Stomach smooth muscle (tissue), 2 donors: ENCODE results near the gene ETNK1.
"Not testable (repeated sequence)": the region's sequence is repeated elsewhere in the genome, so short reads cannot be mapped to it uniquely, and the experiment has no call there.

Source experiments
- H3K27ac ChIP-seq: one replicate; pipeline ENCODE4 v1.7.0; 2013; ENCODE audit warnings: mild to moderate bottlenecking, low read length, inconsistent platforms
- H3K27me3 ChIP-seq, 2 donors: one replicate each; pipeline ENCODE4 v1.7.0; 2013; ENCODE audit warnings: low read length in 2 of 2; ENCODE audit not compliant: insufficient read depth in 2 of 2, control insufficient read depth in 1 of 2
- H3K36me3 ChIP-seq, 2 donors: one replicate each; pipeline ENCODE4 v1.7.0; 2013; ENCODE audit warnings: low read length in 2 of 2; ENCODE audit not compliant: control insufficient read depth in 2 of 2, insufficient read depth in 2 of 2
- H3K4me1 ChIP-seq: one replicate; pipeline ENCODE4 v1.7.0; 2013; ENCODE audit warnings: low read length; ENCODE audit not compliant: control insufficient read depth, insufficient read depth
- H3K4me3 ChIP-seq, 2 donors: one replicate each; pipeline ENCODE4 v1.7.0; 2013; ENCODE audit warnings: low read length in 2 of 2
- H3K9ac ChIP-seq, 2 donors: one replicate each; pipeline ENCODE4 v1.7.0; 2013; ENCODE audit warnings: low read length in 2 of 2, mild to moderate bottlenecking in 1 of 2
- H3K9me3 ChIP-seq, 2 donors: one replicate each; pipeline ENCODE4 v1.7.0; 2013; ENCODE audit warnings: low read length in 2 of 2; ENCODE audit not compliant: control insufficient read depth in 2 of 2
- donor health status: healthy.
- donor health status: Pancreatic carcinoma.

The ETNK1 gene

DNA sequence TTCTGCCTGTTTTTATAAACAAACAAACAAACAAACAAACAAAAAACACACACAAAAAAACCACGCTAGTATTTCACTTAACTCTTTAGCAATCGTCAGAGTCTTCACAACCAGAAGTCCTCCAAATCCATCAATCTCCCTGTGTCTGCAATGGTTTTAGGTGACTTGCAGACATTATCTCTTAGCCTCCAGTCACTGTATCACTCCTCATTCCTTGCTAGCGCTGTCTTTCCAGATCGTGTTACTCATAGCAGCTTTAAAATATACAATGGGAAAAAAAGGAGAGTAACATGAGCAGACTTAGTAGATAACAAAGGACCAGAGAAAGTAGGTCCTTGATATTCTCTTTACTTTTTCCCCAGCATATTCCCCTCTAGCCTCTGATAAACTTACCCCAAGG, 15.5 kb upstream of the ETNK1 start:
- no peaks in the 10 kb centered on the region for H3K36me3 ChIP-seq

GRCh38 chr12:22610131-22610530, 14.8 kb upstream of the ETNK1 start:
- Histone ChIP-seq H3K27me3 (no peaks in the 10 kb centered on the region), H3K9ac (no peak overlapping the region), H3K4me3 (no peak overlapping the region), H3K4me1 (no peaks in the 10 kb centered on the region), H3K9me3 (no peaks in the 10 kb centered on the region), H3K36me3 (no peaks in the 10 kb centered on the region), H3K27ac (no peak overlapping the region)

More for the DNA sequence above, 15.5 kb upstream of the ETNK1 start:
- Histone ChIP-seq H3K9me3 (no peaks in the 10 kb centered on the region), H3K27me3 (no peaks in the 10 kb centered on the region), H3K27ac (no peak overlapping the region), H3K4me1 (no peaks in the 10 kb centered on the region), H3K9ac (no peak overlapping the region), H3K4me3 (no peak overlapping the region)

GRCh38 chr12:22612822-22613221, 12.1 kb upstream of the ETNK1 start:
- not testable (repeated sequence) for H3K27ac ChIP-seq, H3K9me3 ChIP-seq, H3K4me1 ChIP-seq, H3K4me3 ChIP-seq, H3K36me3 ChIP-seq, H3K27me3 ChIP-seq, H3K9ac ChIP-seq

GRCh38 chr12:22615963-22616501, 8.9 kb upstream of the ETNK1 start:
- Histone ChIP-seq H3K4me1 (no peaks in the 10 kb centered on the region), H3K36me3 (no peaks in the 10 kb centered on the region), H3K9me3 (no peaks in the 10 kb centered on the region), H3K9ac (no peak overlapping the region), H3K27me3 (no peaks in the 10 kb centered on the region), H3K27ac (no peak overlapping the region), H3K4me3 (no peak overlapping the region)

DNA sequence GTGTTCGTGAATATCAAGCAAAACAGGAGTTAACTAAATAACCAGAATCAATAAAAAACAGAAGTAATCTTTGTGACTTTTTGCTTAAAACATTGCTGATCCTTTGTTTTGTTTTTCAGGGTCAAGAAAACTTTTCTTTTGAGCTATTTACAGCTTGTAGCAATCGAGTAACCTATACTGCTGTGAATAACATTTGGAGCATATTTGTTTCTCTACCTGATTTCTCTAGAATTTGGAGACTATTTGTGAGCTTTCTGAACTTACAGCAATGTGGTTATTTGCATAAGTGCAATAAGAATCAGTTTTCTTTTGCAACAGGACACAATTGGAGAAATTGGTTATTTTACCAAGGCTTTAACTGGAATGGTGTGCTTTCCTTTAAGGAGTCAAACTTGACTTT, 7.3 kb upstream of the ETNK1 start:
- Histone ChIP-seq H3K4me3 (no peak overlapping the region), H3K9ac (no peak overlapping the region)

GRCh38 chr12:22624548-22624869, 462 bp upstream of the ETNK1 start:
- H3K27me3 ChIP-seq, result no peaks in the 10 kb centered on the region
- no peaks in the 10 kb centered on the region for H3K9me3 ChIP-seq
- H3K27ac ChIP-seq, result peak overlapping the region; percentile 82
- no peaks in the 10 kb centered on the region for H3K36me3 ChIP-seq
- peak overlapping the region; percentile 89 to 94 for H3K9ac ChIP-seq
- peaks cover 2% of the 10 kb centered on the region for H3K4me1 ChIP-seq
- peak overlapping the region; percentile 89 to 98 for H3K4me3 ChIP-seq

More for the DNA sequence above, 7.3 kb upstream of the ETNK1 start:
- Histone ChIP-seq H3K27me3 (no peaks in the 10 kb centered on the region), H3K27ac (no peak overlapping the region), H3K9me3 (no peaks in the 10 kb centered on the region), H3K4me1 (no peaks in the 10 kb centered on the region), H3K36me3 (no peaks in the 10 kb centered on the region)

DNA sequence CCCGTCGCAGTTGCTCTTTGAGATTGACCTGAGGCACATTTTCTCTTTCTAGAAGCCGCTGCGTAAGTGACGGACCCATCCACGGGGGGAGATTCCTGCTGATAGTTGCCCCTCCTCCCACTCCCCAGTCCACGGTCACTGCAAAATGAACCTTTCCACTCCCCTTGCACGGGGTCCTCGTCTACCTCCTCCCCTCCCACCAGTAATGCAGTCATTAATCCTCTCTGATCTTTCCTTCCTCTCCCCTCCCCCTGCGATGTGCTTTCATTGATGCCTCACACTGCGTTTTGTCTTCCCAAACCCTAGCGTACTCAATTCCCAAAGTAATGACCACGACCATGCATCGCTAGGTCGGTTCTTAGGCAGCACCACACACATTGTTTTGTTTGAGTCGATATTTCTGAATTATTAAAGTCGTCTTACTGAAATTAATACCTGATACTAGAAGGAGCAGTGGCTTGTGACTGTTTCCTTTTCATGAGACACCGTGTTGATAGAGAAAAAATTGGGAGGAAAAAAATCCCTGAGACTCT, 857 bp downstream of the ETNK1 start:
- Histone ChIP-seq H3K9ac (peak overlapping the region; percentile 89 to 94), H3K4me1 (peaks cover 2% of the 10 kb centered on the region), H3K4me3 (peak overlapping the region; percentile 89 to 98), H3K36me3 (no peaks in the 10 kb centered on the region), H3K27me3 (no peaks in the 10 kb centered on the region), H3K27ac (peak overlapping the region; percentile 82), H3K9me3 (no peaks in the 10 kb centered on the region)

DNA sequence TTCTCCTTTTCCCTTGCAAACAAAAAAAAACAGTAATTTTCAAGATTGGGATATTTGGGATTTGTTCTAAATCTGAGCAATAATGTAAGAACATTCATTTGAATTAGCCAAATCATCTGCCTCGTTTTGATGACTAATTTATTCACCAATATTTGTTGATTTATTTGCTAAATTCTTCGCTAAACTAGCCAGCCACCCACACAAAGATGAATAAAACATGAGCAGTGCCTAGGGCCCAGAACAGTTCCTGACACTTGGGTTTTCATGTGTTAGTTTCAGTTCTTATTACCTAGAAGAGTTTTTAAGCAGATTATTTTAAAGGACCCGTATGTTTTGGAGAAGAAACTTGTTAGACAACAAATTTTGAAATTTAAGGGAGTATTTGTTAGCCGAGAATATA, 1.4 kb downstream of the ETNK1 start:
- Histone ChIP-seq H3K36me3 (no peaks in the 10 kb centered on the region), H3K4me3 (peak overlapping the region; percentile 89 to 98), H3K4me1 (peaks cover 2% of the 10 kb centered on the region), H3K9me3 (no peaks in the 10 kb centered on the region), H3K27me3 (no peaks in the 10 kb centered on the region), H3K27ac (peak overlapping the region; percentile 2), H3K9ac (peak overlapping the region in 1 of 2 donors; percentile 94)

GRCh38 chr12:22627371-22627770, 2.4 kb downstream of the ETNK1 start:
- Histone ChIP-seq H3K9ac (peak overlapping the region in 1 of 2 donors; percentile 29), H3K4me1 (peaks cover 2% of the 10 kb centered on the region), H3K36me3 (no peaks in the 10 kb centered on the region), H3K27me3 (no peaks in the 10 kb centered on the region), H3K27ac (no peak overlapping the region), H3K9me3 (no peaks in the 10 kb centered on the region), H3K4me3 (peak overlapping the region; percentile 52 to 89)

- H3K27me3 ChIP-seq, result no peaks in the 10 kb centered on the region
- no peak overlapping the region for H3K27ac ChIP-seq
- H3K9ac ChIP-seq, result no peak overlapping the region
- H3K4me3 ChIP-seq, result peak overlapping the region; percentile 16 to 52
- no peaks in the 10 kb centered on the region for H3K36me3 ChIP-seq
- no peaks in the 10 kb centered on the region for H3K9me3 ChIP-seq
- H3K4me1 ChIP-seq, result peaks cover 2% of the 10 kb centered on the region
Observed at GRCh38 chr12:22628228-22628627, 3.3 kb downstream of the ETNK1 start.

- Histone ChIP-seq H3K36me3 (no peaks in the 10 kb centered on the region), H3K27me3 (no peaks in the 10 kb centered on the region), H3K9ac (no peak overlapping the region), H3K4me1 (no peaks in the 10 kb centered on the region), H3K9me3 (no peaks in the 10 kb centered on the region), H3K4me3 (no peak overlapping the region), H3K27ac (no peak overlapping the region)
Observed at GRCh38 chr12:22631863-22632463, 7.0 kb downstream of the ETNK1 start.
